ENCODE data around the gene MYBPC2.

Gene MYBPC2

GRCh38 chr19:50420127-50420526, 12.6 kb upstream of the MYBPC2 start:
- Histone ChIP-seq H3K4me3 (ENCODE audit: low read depth, low read length) (no peak overlapping the region), H3K4me1 (ENCODE audit: control insufficient read depth, insufficient read depth, low read length) (no peaks in the 10 kb centered on the region), H3K36me3 (ENCODE audit: control insufficient read depth in 2 of 2, insufficient read depth in 1 of 2, low read length in 2 of 2) (peaks cover 3 to 6% of the 10 kb centered on the region in 2 experiments; a peak in 2 of 3 replicates), H3K27ac (ENCODE audit: extremely low read depth, low read depth, low read length) (no peak overlapping the region), H3K9me3 (ENCODE audit: control insufficient read depth, insufficient read depth, low read depth, low read length) (no peaks in the 10 kb centered on the region)
- POLR2A ChIA-PET: interaction anchor here (0.6 kb wide), 1 partner anchor 31 kb away, joined by 3 read pairs; no protein-coding TSS in a partner anchor
- TF ChIP-seq KLF9 (tag by site-specific recombination; IDR thresholded peaks at IDR 0.05; ENCODE audit: low read depth) (no peak), ELK4 (IDR thresholded peaks at IDR 0.05; ENCODE audit: borderline replicate concordance, low read depth, low read length) (no peak), YY2 (tag by site-specific recombination; IDR thresholded peaks at IDR 0.05) (no peak), GLI4 (tag by site-specific recombination; IDR thresholded peaks at IDR 0.05) (no peak), ZNF518A (tag by site-specific recombination; conservative IDR thresholded peaks at IDR 0.05; ENCODE audit: low read depth) (no peak), ZBTB11 (tag by site-specific recombination; conservative IDR thresholded peaks at IDR 0.05; ENCODE audit: low read depth) (no peak), ZEB2 (tag by site-specific recombination; IDR thresholded peaks at IDR 0.05) (no peak), ZNF223 (tag by site-specific recombination; IDR thresholded peaks at IDR 0.05) (no peak), ZNF19 (tag by site-specific recombination; IDR thresholded peaks at IDR 0.05; ENCODE audit: low read depth) (no peak), ZBTB1 (tag by site-specific recombination; IDR thresholded peaks at IDR 0.05) (no peak), ZNF658 (tag by site-specific recombination; IDR thresholded peaks at IDR 0.05) (no peak), ZNF184 (tag by site-specific recombination; IDR thresholded peaks at IDR 0.05) (no peak), ZNF148 (tag by site-specific recombination; IDR thresholded peaks at IDR 0.05; ENCODE audit: borderline replicate concordance) (no peak), ZNF510 (tag by site-specific recombination; IDR thresholded peaks at IDR 0.05; ENCODE audit: insufficient replicate concordance) (no peak), ZNF580 (tag by site-specific recombination; IDR thresholded peaks at IDR 0.05) (no peak), ZNF529 (tag by site-specific recombination; IDR thresholded peaks at IDR 0.05; ENCODE audit: insufficient replicate concordance) (no peak), PRDM1 (tag by site-specific recombination; IDR thresholded peaks at IDR 0.05) (no peak), EGR2 (tag by site-specific recombination; IDR thresholded peaks at IDR 0.05; ENCODE audit: low read depth) (no peak), ZNF560 (tag by site-specific recombination; IDR thresholded peaks at IDR 0.05; ENCODE audit: borderline replicate concordance) (no peak)
- CTCF ChIA-PET: no interaction called here
